RWPE1 (cell line): ENCODE data around the gene GABRA5.

ENCODE experiments used
- CTCF ChIA-PET: fragments of 350-600 bp; sonication (Branson Sonifier 250); formaldehyde crosslinking; extraction: SDS; loops from one replicate; lab custom pipeline; 2021; lab: Yijun Ruan, JAX
- POLR2A ChIA-PET: fragments of 400-600 bp; formaldehyde crosslinking; extraction: SDS; loops from one replicate; lab custom pipeline; 2020; ENCODE audit warnings: antibody characterized with exemption; ENCODE audit not compliant: low non-redundant PET; lab: Yijun Ruan, JAX
- DNase-seq: peaks from one replicate; pipeline ENCODE4 v3.0.0; 2012; ENCODE audit warnings: low spot score
- H3K27ac ChIP-seq: fragments of 450-650 bp; 2 replicates; pipeline ENCODE4 v1.5.1; 2017
- TF ChIP-seq, protein P1 (sequence below): fragments of 450-650 bp; conservative IDR thresholded peaks from 2 replicates; pipeline ENCODE4 v1.5.1; 2017; ENCODE audit warnings: low read depth, mild to moderate bottlenecking

The GABRA5 gene

DNA sequence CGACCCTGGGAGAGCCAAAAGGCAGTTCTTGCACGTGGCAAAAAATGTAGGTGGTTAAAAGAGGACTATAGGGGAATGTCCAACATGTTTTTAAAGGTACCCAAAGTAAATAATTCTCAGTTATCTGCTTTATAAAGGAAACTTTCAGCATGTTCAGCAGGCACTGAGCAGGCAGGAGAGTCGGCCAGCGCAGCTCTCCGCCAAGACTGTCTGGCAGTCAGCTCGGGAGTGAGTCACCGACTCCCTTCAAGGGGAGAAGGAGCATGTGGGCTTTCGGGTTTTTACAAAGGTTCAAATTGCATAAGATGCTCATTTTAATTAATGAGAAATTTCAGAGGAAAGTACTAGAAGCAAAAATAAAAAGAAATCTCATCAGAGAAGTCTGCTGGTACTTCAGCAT, 7.0 kb downstream of the GABRA5 start:
- ChIA-PET POLR2A (no interaction called here), CTCF (interaction anchor here (0.7 kb wide), 1 partner anchor 1190 kb away, joined by 3 read pairs; no protein-coding TSS in a partner anchor)
- DNase-seq, result no peak
- TF ChIP-seq, protein P1, sequence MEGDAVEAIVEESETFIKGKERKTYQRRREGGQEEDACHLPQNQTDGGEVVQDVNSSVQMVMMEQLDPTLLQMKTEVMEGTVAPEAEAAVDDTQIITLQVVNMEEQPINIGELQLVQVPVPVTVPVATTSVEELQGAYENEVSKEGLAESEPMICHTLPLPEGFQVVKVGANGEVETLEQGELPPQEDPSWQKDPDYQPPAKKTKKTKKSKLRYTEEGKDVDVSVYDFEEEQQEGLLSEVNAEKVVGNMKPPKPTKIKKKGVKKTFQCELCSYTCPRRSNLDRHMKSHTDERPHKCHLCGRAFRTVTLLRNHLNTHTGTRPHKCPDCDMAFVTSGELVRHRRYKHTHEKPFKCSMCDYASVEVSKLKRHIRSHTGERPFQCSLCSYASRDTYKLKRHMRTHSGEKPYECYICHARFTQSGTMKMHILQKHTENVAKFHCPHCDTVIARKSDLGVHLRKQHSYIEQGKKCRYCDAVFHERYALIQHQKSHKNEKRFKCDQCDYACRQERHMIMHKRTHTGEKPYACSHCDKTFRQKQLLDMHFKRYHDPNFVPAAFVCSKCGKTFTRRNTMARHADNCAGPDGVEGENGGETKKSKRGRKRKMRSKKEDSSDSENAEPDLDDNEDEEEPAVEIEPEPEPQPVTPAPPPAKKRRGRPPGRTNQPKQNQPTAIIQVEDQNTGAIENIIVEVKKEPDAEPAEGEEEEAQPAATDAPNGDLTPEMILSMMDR, result no peak
- H3K27ac ChIP-seq, result no peak overlapping the region

DNA sequence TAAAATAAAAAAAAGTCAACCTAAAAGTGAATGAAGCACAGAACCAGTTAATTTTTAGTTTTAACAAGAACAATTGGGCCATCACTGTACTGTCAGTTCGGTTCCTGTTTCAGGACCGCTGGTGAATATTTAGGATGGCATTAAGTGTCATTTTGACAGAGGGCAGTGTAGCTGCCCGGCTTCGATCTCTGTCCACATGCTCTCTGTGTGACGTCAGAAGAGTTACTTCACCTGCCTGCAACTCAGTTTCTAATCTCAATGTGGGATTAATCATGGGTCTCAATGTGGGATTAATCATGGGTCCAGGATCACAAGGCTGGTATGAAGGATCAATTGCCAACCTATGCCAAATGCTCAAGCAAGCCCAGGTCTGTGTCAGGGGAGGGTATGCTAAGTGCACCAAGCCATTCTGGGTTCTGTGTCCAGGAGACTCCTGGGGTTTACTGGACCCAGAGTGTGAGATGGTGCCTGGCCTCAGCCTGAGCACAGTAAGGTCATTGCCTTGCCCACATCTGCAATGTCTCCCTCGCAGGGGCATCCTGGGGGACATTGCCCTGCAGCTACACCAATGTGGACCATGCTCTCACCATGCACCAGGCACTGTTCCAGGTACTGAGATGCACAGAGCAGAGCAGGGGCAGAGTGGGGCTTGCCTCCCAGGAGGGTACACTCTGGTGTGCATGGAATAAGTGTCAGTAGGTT, 8.1 kb downstream of the GABRA5 start:
- ChIA-PET CTCF (no interaction called here), POLR2A (no interaction called here)
- no peak for DNase-seq
- no peak overlapping the region for H3K27ac ChIP-seq
- TF ChIP-seq, protein P1, result no peak

DNA sequence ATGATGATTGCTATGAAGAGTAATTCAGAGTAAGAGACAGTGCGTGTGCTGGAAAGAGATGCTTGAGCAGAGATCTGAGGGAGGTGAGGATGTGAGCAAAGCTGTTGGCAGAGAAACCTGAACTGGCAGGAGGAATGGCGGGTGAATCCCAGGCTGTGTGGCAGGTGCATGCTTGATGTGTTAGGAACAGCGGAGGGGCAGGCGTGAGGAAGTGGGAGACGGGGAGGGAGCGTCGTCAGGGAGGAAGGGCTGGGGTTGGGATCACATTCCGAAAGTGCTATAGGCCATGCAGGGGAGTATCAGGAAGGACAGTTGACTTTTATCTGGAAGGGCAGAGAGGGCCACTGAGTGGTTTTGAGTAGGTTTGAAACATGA, 8.6 kb downstream of the GABRA5 start:
- no peak for DNase-seq
- TF ChIP-seq, protein P1, result no peak
- ChIA-PET POLR2A (no interaction called here), CTCF (no interaction called here)
- no peak overlapping the region for H3K27ac ChIP-seq

DNA sequence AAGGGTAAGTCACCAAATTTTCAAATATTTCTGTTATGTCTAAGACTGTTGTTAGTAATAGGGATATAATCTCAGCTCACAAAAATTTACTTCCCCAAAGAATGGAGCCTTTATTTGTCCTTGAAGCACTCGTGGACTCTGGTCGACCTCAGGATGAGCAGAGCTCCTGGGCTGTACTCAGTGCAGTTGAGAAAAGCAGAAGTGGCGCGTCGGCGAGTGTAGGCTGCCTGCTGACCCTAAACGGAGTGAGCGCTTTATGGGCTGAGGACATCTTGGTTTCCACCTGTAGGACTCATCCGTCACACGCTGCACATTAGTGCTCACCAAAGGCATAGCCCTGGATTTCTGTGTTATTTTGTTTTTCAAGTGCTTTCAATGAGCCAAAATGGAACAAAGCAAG, 11.0 kb downstream of the GABRA5 start:
- no peak overlapping the region for H3K27ac ChIP-seq
- TF ChIP-seq, protein P1, result no peak
- CTCF ChIA-PET, result no interaction called here
- DNase-seq, result no peak
- POLR2A ChIA-PET, result interaction anchor here (0.6 kb wide), 1 partner anchor 14 kb away, joined by 3 read pairs; no protein-coding TSS in a partner anchor

DNA sequence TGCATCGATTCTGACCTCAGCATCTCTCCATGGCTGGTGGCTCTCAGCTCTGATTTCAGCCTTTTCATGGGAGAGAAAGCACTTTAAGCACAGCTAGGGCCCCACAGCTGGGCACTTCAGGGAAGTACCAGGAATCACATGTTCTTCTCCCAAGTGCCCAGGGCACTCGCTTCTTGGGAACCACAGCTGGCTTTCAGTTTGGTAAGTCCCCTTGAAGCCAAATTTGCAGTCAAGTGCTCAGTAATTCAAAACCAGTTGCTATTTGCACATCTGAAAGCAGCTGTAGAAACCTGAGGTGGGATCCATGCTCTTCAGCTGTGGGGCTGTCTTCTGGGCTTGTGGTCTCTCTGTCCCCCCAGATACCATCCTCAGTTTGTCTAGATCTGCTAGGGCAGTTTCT, 12.8 kb downstream of the GABRA5 start:
- CTCF ChIA-PET, result interaction anchor here (0.6 kb wide), 1 partner anchor 198 kb away, joined by 4 read pairs; no protein-coding TSS in a partner anchor
- H3K27ac ChIP-seq, result no peak overlapping the region
- TF ChIP-seq, protein P1, result no peak
- no peak for DNase-seq
- POLR2A ChIA-PET, result no interaction called here

DNA sequence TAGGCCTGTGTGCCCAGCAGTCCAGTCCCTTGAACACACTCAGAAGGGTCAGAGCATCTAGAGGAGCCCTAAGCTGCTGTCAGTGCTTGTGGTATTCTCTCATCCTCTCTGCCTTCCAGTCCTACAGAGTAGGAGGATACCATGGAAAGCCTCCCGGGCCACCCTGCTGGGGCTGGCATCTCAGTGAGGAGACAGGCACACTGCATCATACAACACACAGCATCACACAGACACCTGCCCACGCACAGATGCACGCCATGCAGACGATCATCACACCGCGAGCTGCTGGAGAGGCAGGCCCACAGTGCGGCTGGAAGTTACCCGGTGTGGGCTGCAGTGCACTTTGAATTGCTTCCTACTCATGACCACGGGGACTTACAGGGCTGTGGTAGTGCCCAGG, 15.2 kb downstream of the GABRA5 start:
- TF ChIP-seq, protein P1, result no peak
- ChIA-PET POLR2A (no interaction called here), CTCF (no interaction called here)
- DNase-seq, result no peak
- no peak overlapping the region for H3K27ac ChIP-seq
